Neural crest cell (in vitro differentiated cells): ENCODE results near the gene EIF4G3. TPM values are rescaled to one million over a fixed set of nuclear protein-coding genes. Genes with fewer than 3 reads are reported as not detected.
A peak's percentile ranks its signal among the peaks of the same experiment; 100 is the strongest.
"Not testable (repeated sequence)": the region's sequence is repeated elsewhere in the genome, so short reads cannot be mapped to it uniquely, and the experiment has no call there.

Experiments
- DNase-seq: peaks from one replicate; pipeline ENCODE4 v3.0.0; 2021; ENCODE audit warnings: low read depth, mixed read lengths, low spot score
- H3K27ac Mint-ChIP-seq: one replicate; pipeline ENCODE4 v1.8.0; 2021; ENCODE audit warnings: mild to moderate bottlenecking, mixed read lengths; ENCODE audit not compliant: unreplicated experiment
- H3K27me3 Mint-ChIP-seq: 2 replicates; pipeline ENCODE4 v1.8.0; 2021; ENCODE audit warnings: low read depth, mild to moderate bottlenecking, mixed read lengths
- H3K36me3 Mint-ChIP-seq: 2 replicates; pipeline ENCODE4 v1.8.0; 2021; ENCODE audit warnings: low read depth, mild to moderate bottlenecking, mixed read lengths
- H3K4me1 Mint-ChIP-seq: 2 replicates; pipeline ENCODE4 v1.8.0; 2021; ENCODE audit warnings: mixed read lengths
- H3K4me3 Mint-ChIP-seq: one replicate; pipeline ENCODE4 v1.8.0; 2021; ENCODE audit warnings: mild to moderate bottlenecking, mixed read lengths
- H3K9me3 Mint-ChIP-seq: 2 replicates; pipeline ENCODE4 v1.8.0; 2021; ENCODE audit warnings: mixed read lengths
- CTCF ChIP-seq: fragments of 200-600 bp; sonication (generic); conservative IDR thresholded peaks from 2 replicates; pipeline ENCODE4 v1.5.0; 2021; ENCODE audit warnings: antibody characterized with exemption, mild to moderate bottlenecking
- total RNA-seq: library from RNA; stranded (reverse); gene quantifications from 2 replicates; pipeline ENCODE4 v1.2.1, GENCODE V29; 2021

Gene EIF4G3
- total RNA-seq, 1 donor from 2014 or later, result 97.5 TPM

- no peaks in the 10 kb centered on the region for H3K36me3 Mint-ChIP-seq
- H3K27ac Mint-ChIP-seq, result no peak overlapping the region
- peaks cover 16% of the 10 kb centered on the region for H3K27me3 Mint-ChIP-seq
- TF ChIP-seq CTCF, result no peak
- H3K4me1 Mint-ChIP-seq, result peaks cover 11% of the 10 kb centered on the region
- DNase-seq, result no peak
- H3K4me3 Mint-ChIP-seq, result no peak overlapping the region
- no peaks in the 10 kb centered on the region for H3K9me3 Mint-ChIP-seq
These were observed 12.7 kb upstream of the EIF4G3 start for GRCh38 chr1:21189421-21189820.

DNA sequence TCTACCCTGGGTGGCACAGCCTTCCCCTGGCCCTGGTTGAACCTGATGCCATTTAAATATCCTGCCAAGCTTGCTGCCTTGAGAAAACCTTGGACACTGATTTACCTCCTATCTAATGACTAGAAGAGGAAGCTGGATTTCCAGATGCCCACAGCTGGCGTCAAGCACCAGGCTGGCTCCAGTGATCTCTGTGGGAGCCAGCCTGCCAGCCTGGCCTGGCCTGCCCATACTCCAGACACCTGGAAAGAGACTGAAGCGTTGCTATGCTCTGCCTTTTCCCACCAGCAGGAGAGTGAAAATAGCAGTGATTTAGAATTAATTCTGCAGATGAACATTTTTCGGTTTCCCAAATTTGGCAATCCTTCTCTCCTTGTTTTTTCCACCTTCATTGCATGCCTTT is 11.5 kb upstream of the EIF4G3 start:
- H3K36me3 Mint-ChIP-seq, result no peaks in the 10 kb centered on the region
- no peak overlapping the region for H3K4me3 Mint-ChIP-seq
- H3K27me3 Mint-ChIP-seq, result peaks cover 16% of the 10 kb centered on the region
- no peak for TF ChIP-seq CTCF
- H3K4me1 Mint-ChIP-seq, result peaks cover 11% of the 10 kb centered on the region
- H3K9me3 Mint-ChIP-seq, result no peaks in the 10 kb centered on the region
- no peak overlapping the region for H3K27ac Mint-ChIP-seq
- DNase-seq, result no peak

DNA sequence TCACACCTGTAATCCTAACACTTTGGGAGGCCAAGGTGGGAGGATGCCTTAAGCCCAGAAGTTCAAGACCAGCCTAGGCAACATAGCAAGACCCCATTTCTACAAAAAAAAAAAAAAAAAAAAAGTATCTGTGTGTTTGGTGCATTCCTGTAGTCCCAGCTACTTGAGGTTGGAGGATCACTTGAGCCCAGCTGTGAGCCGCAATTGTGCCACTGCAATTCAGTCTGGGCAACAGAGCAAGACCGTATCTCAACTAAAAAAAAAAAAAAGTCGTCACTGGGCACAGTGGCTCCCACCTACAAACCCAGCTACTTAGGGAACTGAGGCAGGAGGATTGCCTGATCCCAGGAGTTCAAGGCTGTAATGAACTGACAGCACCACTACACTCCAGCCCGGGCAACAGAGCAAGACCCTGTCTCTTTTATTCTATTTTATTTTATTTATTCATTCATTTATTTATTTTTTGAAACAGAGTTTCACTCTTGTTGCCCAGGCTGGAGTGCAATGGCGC is 8.6 kb upstream of the EIF4G3 start:
- DNase-seq, result no peak
- Mint-ChIP-seq H3K4me1 (no peaks in the 10 kb centered on the region), H3K27ac (no peak overlapping the region), H3K27me3 (peaks cover 9% of the 10 kb centered on the region), H3K36me3 (no peaks in the 10 kb centered on the region), H3K9me3 (no peaks in the 10 kb centered on the region), H3K4me3 (no peak overlapping the region)
- no peak for TF ChIP-seq CTCF

GRCh38 chr1:21184276-21184675 is 7.6 kb upstream of the EIF4G3 start:
- H3K27me3 Mint-ChIP-seq, result peaks cover 1% of the 10 kb centered on the region
- no peak overlapping the region for H3K27ac Mint-ChIP-seq
- H3K9me3 Mint-ChIP-seq, result no peaks in the 10 kb centered on the region
- H3K36me3 Mint-ChIP-seq, result no peaks in the 10 kb centered on the region
- no peak overlapping the region for H3K4me3 Mint-ChIP-seq
- no peak for TF ChIP-seq CTCF
- no peaks in the 10 kb centered on the region for H3K4me1 Mint-ChIP-seq
- no peak for DNase-seq

DNA sequence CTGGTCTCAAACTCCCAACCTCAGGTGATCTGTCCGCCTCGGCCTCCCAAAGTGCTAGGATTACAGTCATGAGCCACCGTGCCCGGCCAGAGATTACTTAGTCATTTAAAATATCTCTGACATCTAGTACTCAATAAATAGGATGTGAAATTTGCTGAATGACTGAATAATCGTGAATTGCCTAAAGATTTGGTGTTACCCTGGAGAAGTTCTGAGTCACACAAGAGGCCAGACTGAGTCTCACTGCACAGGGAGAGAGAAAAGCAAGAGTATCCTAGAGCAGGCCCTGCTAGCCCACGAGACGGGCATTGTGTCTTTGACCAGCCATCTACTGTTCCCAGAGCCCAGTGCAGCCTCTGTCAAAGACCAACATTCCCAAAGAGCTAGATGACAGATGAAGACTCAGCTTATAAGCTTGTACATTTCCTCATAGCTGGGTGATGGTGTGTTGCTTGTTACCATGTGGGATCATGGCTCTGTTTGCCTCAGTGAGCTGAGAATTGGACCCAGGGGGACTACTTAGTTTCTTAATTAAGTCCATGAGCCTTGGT is 5.6 kb upstream of the EIF4G3 start:
- H3K4me1 Mint-ChIP-seq, result peaks cover 2% of the 10 kb centered on the region
- H3K9me3 Mint-ChIP-seq, result no peaks in the 10 kb centered on the region
- no peak for TF ChIP-seq CTCF
- no peak overlapping the region for H3K27ac Mint-ChIP-seq
- H3K4me3 Mint-ChIP-seq, result no peak overlapping the region
- no peak for DNase-seq
- no peaks in the 10 kb centered on the region for H3K36me3 Mint-ChIP-seq
- no peaks in the 10 kb centered on the region for H3K27me3 Mint-ChIP-seq

DNA sequence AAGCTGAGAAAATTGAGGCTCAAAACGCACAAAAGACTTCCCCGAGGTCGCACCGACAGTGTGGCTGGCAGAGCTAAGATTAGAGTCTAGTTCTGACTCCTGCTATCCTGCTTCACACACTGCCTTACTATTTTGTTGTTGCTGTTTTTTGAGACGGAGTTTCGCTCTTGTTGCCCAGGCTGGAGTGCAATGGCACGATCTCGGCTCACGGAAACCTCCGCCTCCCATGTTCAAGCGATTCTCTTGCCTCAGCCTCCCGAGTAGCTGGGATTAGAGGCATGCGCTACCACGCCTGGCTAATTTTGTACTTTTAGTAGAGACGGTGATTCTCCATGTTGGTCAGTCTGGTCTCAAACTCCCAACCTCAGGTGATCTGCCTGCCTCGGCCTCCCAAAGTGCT is 1.6 kb upstream of the EIF4G3 start:
- Mint-ChIP-seq H3K4me3 (peak overlapping the region; percentile 82), H3K4me1 (peaks cover 30% of the 10 kb centered on the region)
- DNase-seq, H3K9me3 Mint-ChIP-seq, H3K27ac Mint-ChIP-seq, H3K27me3 Mint-ChIP-seq, H3K36me3 Mint-ChIP-seq: not testable (repeated sequence)
